NCI-H774 (cell line): ENCODE data around the gene PABPN1.
"Not testable (repeated sequence)": the region's sequence is repeated elsewhere in the genome, so short reads cannot be mapped to it uniquely, and the experiment has no call there.

ENCODE experiments used
- DNase-seq: peaks from one replicate; lab custom pipeline; 2025; lab: John Stamatoyannopoulos, UW

PABPN1 gene

GRCh38 chr14:23320584-23321571 lies at the start of gene PABPN1:
Gene PABPN1 (plus strand): TSS chr14:23321457. CDS start chr14:23321470, 13 bp downstream.
- peak; percentile 100 for DNase-seq

GRCh38 chr14:23275412-23275811 lies 45.8 kb upstream of the PABPN1 start:
- DNase-seq, result no peak

- DNase-seq, result no peak
Measured at GRCh38 chr14:23277189-23277588, 44.1 kb upstream of the PABPN1 start.

- DNase-seq, result not testable (repeated sequence)
Measured at GRCh38 chr14:23277928-23278327, 43.3 kb upstream of the PABPN1 start.

- DNase-seq, result no peak
Measured at GRCh38 chr14:23281247-23281646, 40.0 kb upstream of the PABPN1 start.

GRCh38 chr14:23284654-23285529 lies 36.4 kb upstream of the PABPN1 start:
- no peak for DNase-seq

- DNase-seq, result no peak
Measured at GRCh38 chr14:23285530-23286019, 35.7 kb upstream of the PABPN1 start.

- peak; percentile 98 for DNase-seq
Measured at GRCh38 chr14:23286020-23286901, 35.0 kb upstream of the PABPN1 start, which contains the start of gene HOMEZ. Gene HOMEZ (minus strand): TSS chr14:23286132. CDS start chr14:23285952, 180 bp downstream.

GRCh38 chr14:23286902-23287479 lies 34.3 kb upstream of the PABPN1 start:
- DNase-seq, result no peak

- DNase-seq, result peak; percentile 52
Measured at GRCh38 chr14:23294734-23295561, 26.3 kb upstream of the PABPN1 start.

GRCh38 chr14:23296012-23296777 lies 25.1 kb upstream of the PABPN1 start:
- no peak for DNase-seq

GRCh38 chr14:23297096-23297495 lies 24.2 kb upstream of the PABPN1 start:
- no peak for DNase-seq

GRCh38 chr14:23297611-23298277 lies 23.5 kb upstream of the PABPN1 start:
- no peak for DNase-seq

GRCh38 chr14:23299211-23299957 lies 21.9 kb upstream of the PABPN1 start:
- no peak for DNase-seq

- DNase-seq, result no peak
Measured at GRCh38 chr14:23299986-23300686, 21.1 kb upstream of the PABPN1 start.

- DNase-seq, result no peak
Measured at GRCh38 chr14:23300687-23301223, 20.5 kb upstream of the PABPN1 start.
